GM12878 (cell line): ENCODE measurements around the gene HSD17B13. TPM values are rescaled to one million over a fixed set of nuclear protein-coding genes. Genes with fewer than 3 reads are reported as not detected.

ENCODE experiments used
- ATAC-seq: fragments of 200-7000 bp; cut with Tn5 transposase; 3 replicates; pipeline ENCODE4 v1.9.1; 2020; ENCODE audit warnings: mild to moderate bottlenecking, moderate library complexity
- BruUV-seq: library from RNA; stranded (reverse); fragments of 400-500 nt; replicated peaks from 2 replicates; lab custom pipeline; 2021; lab: Mats Ljungman, UMichigan
- CTCF ChIA-PET: fragments of 300-600 bp; sonication (Branson Sonifier 250); formaldehyde crosslinking; extraction: SDS; loops from one replicate; lab custom pipeline; 2021; ENCODE audit warnings: inconsistent platforms; lab: Yijun Ruan, JAX
- POLR2A ChIA-PET: fragments of 350-600 bp; formaldehyde crosslinking; extraction: SDS; loops from one replicate; lab custom pipeline; 2021; ENCODE audit warnings: inconsistent platforms; lab: Charles Lee
- RAD21 ChIA-PET: fragments of 300-600 bp; sonication (Branson Sonifier 250); formaldehyde crosslinking; loops from one replicate; lab custom pipeline; 2023; ENCODE audit warnings: antibody characterized with exemption; ENCODE audit not compliant: unreplicated experiment; lab: Charles Lee
- SMC1A ChIA-PET: fragments of 300-600 bp; sonication (Branson Sonifier 250); formaldehyde crosslinking; loops from one replicate; lab custom pipeline; 2023; ENCODE audit not compliant: unreplicated experiment, uncharacterized antibody; lab: Charles Lee
- DNase-seq: peaks from one replicate; pipeline ENCODE4 v3.0.0-alpha.2; 2011; ENCODE audit warnings: low read depth, low spot score
- FAIRE-seq: peaks from 3 replicates; lab custom pipeline; 2011; peaks lifted over from hg19 to GRCh38; lab: Jason Lieb, UNC
- H2AFZ ChIP-seq: 2 replicates; pipeline ENCODE4 v1.6.0; 2011; ENCODE audit warnings: low read depth, low read length, control low read depth; ENCODE audit not compliant: control insufficient read depth
- H3K27ac ChIP-seq: 2 replicates; pipeline ENCODE4 v1.5.1; 2011; ENCODE audit warnings: control low read depth; ENCODE audit not compliant: control insufficient read depth, insufficient read depth
- H3K27me3 ChIP-seq, 2 experiments: replicated peaks in 1 of 2; 2 replicates each; pipeline versions ENCODE4 v1.6.0 to v1.6.1; 2011; ENCODE audit warnings: low read length in 1 of 2; ENCODE audit not compliant: control insufficient read depth in 2 of 2, insufficient read depth in 2 of 2
- H3K36me3 ChIP-seq, 2 experiments: 2 replicates each; pipeline ENCODE4 v1.5.1; 2011; ENCODE audit warnings: low read length in 1 of 2; ENCODE audit not compliant: control insufficient read depth in 2 of 2, insufficient read depth in 2 of 2
- H3K4me1 ChIP-seq: 2 replicates; pipeline ENCODE4 v1.6.1; 2011; ENCODE audit warnings: mild to moderate bottlenecking, low read length, moderate library complexity, mixed read lengths; ENCODE audit not compliant: control insufficient read depth, insufficient read depth
- H3K4me2 ChIP-seq: 2 replicates; pipeline ENCODE4 v1.6.0; 2011; ENCODE audit warnings: control low read depth; ENCODE audit not compliant: control insufficient read depth, insufficient read depth
- H3K4me3 ChIP-seq: fragments of 200-600 bp; sonication (generic); 2 replicates; pipeline ENCODE4 v1.5.1; 2016
- H3K79me2 ChIP-seq: 2 replicates; pipeline ENCODE4 v1.6.0; 2011; ENCODE audit warnings: low read length; ENCODE audit not compliant: control insufficient read depth, insufficient read depth
- H3K9ac ChIP-seq: 2 replicates; pipeline ENCODE4 v1.8.0; 2011; ENCODE audit warnings: low read length, control low read depth, mixed read lengths; ENCODE audit not compliant: control insufficient read depth, insufficient read depth
- H3K9me3 ChIP-seq: replicated peaks from 3 replicates; pipeline ENCODE4 v1.5.1; 2011; ENCODE audit warnings: mild to moderate bottlenecking, low read length; ENCODE audit not compliant: control insufficient read depth, insufficient read depth
- H4K20me1 ChIP-seq: 2 replicates; pipeline ENCODE4 v1.6.0; 2011; ENCODE audit not compliant: control insufficient read depth, insufficient read depth
- CHD1 ChIP-seq: IDR thresholded peaks from 2 replicates; pipeline ENCODE4 v1.6.1; 2012; ENCODE audit warnings: low read depth, low read length, improper control_type of control experiment
- EP300 ChIP-seq, 2 experiments: fragments of 150-350 bp in 1 of 2; IDR thresholded peaks; 2 replicates each; pipeline ENCODE4 v1.6.1; 2011 to 2012; ENCODE audit warnings: low read depth in 2 of 2, low read length in 2 of 2, borderline replicate concordance in 1 of 2, improper control_type of control experiment in 1 of 2, inconsistent platforms in 1 of 2; ENCODE audit not compliant: control insufficient read depth in 1 of 2
- FOXM1 ChIP-seq: IDR thresholded peaks from 2 replicates; pipeline ENCODE4 v1.6.1; 2012; ENCODE audit warnings: low read depth, mild to moderate bottlenecking, inconsistent platforms, low read length, moderate library complexity
- HCFC1 ChIP-seq: fragments of 150-350 bp; IDR thresholded peaks from 2 replicates; pipeline ENCODE4 v1.6.1; 2014; ENCODE audit warnings: low read length
- NBN ChIP-seq: fragments of 450-650 bp; IDR thresholded peaks from 2 replicates; pipeline ENCODE4 v1.6.1; 2016
- RFX5 ChIP-seq: IDR thresholded peaks from 2 replicates; pipeline ENCODE4 v1.6.1; 2011; ENCODE audit warnings: low read depth, low read length, improper control_type of control experiment
- SRF ChIP-seq, 2 experiments: IDR thresholded peaks; 2 replicates each; pipeline ENCODE4 v1.6.1; 2011; ENCODE audit warnings: low read depth in 2 of 2, low read length in 2 of 2, mild to moderate bottlenecking in 1 of 2, moderate library complexity in 1 of 2
- TCF12 ChIP-seq: IDR thresholded peaks from 2 replicates; pipeline ENCODE4 v1.6.1; 2011; ENCODE audit warnings: low read depth, mild to moderate bottlenecking, low read length
- WGBS: methylation state at CpG from one replicate; pipeline ENCODE4 v1.1.6; 2016; ENCODE audit warnings: low lambda C conversion rate; ENCODE audit not compliant: insufficient replicate concordance, insufficient coverage; ENCODE audit errors: missing lambda C conversion rate; 5-methylcytosine and 5-hydroxymethylcytosine counted together
- in situ Hi-C: fragments of 300-500 bp; cut with MboI; formaldehyde crosslinking; loops from 9 replicates; pipeline ENCODE4 v1.14.3; 2018; ENCODE audit warnings: mixed read lengths
- intact Hi-C: fragments of 100-400 bp; cut with micrococcal nuclease; formaldehyde crosslinking; loops from one replicate; pipeline ENCODE4 v1.14.2; 2022; ENCODE audit not compliant: unreplicated experiment
- polyA plus RNA-seq, 11 experiments: library from polyadenylated mRNA; depleted of rRNA in 4 of 11; unstranded in 6 of 11; stranded (reverse) in 5 of 11; fragments of >200 nt; fragmentation: Nextera tagmentation in 4 of 11; fragmentation: Illumina TruSeq in 1 of 11; extraction: Ambion mirVana in 4 of 11; extraction: Trizol in 1 of 11; gene quantifications; 1 replicate in 1 of 11; 2 replicates in 10 of 11; pipeline versions ENCODE4 v1.2.1 to v1.2.3, GENCODE V29; 2011 to 2016; ENCODE audit warnings: inconsistent platforms in 2 of 11, missing spikeins in 2 of 11, low read depth in 1 of 11
- total RNA-seq, 4 experiments: library from RNA; depleted of rRNA in 3 of 4; stranded (reverse); fragments of >200 nt in 3 of 4; fragmentation: Illumina TruSeq in 1 of 4; extraction: Trizol in 1 of 4; gene quantifications; 2 replicates each; pipeline versions ENCODE4 v1.2.1 to v1.2.3, GENCODE V29; 2013 to 2021
- TF ChIP-seq, protein P1 (sequence below): IDR thresholded peaks from 2 replicates; pipeline ENCODE4 v1.6.1; 2012; ENCODE audit warnings: low read depth, low read length, improper control_type of control experiment
- TF ChIP-seq, protein P2 (sequence below): fragments of 450-650 bp; IDR thresholded peaks from 2 replicates; pipeline ENCODE4 v1.6.1; 2017; ENCODE audit warnings: mild to moderate bottlenecking
- TF ChIP-seq, protein P3 (sequence below): fragments of 450-650 bp; IDR thresholded peaks from 2 replicates; pipeline ENCODE4 v1.6.1; 2017; ENCODE audit warnings: mild to moderate bottlenecking, low read depth, inconsistent platforms; ENCODE audit not compliant: poor library complexity, severe bottlenecking
- TF ChIP-seq, protein P4 (sequence below): IDR thresholded peaks from 2 replicates; pipeline ENCODE4 v1.6.1; 2011; ENCODE audit warnings: borderline replicate concordance, low read depth, mild to moderate bottlenecking, moderate library complexity, mixed read lengths, low read length; ENCODE audit not compliant: insufficient read depth; ENCODE audit errors: extremely low read length

HSD17B13 gene
- total and polyA plus RNA-seq, 10 of the 15 experiments (the other 5 are each of a cell fraction or from before 2014, with no cell fraction given), result 0.03 to 0.09 (median 0.04) TPM; not detected in 4

DNA sequence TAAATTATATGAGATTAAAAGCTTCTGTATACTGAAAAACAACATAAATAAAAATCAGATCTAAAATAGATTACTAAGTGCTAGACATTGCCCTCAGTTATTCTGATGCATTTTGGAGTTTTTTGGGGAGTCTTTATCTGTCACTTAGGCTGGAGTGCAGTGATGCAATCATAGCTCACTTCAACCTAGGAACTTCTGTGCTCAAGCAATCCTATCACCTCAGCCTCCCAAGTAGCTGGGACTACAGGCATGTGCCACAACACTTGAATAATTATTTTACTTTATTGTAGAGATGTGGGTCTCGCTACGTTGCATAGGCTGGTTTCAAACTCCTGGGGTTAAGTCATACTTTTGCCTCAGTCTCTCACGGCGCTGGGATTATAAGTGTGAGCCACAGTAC lies 36.6 kb upstream of the HSD17B13 start:
- DNase-seq (no peak), FAIRE-seq (no peak), ATAC-seq (no peak)
- H3K36me3 ChIP-seq, result 0 out of 4 replicates have a peak, but pooled peaks cover 0 to 3% of the 10 kb centered on the region in 2 experiments
- ChIA-PET SMC1A (interaction anchor here (0.6 to 1.4 kb wide), 2 partner anchors 31 to 185 kb away, joined by 3 read pairs; partner anchors contain the start of gene HSD17B11), RAD21 (interaction anchor here (0.6 kb wide), 1 partner anchor 674 kb away, joined by 5 read pairs; no protein-coding TSS in a partner anchor), CTCF (interaction anchor here (1.2 to 1.7 kb wide), 4 partner anchors 13 to 490 kb away, joined by 3 to 4 read pairs (median 4); no protein-coding TSS in a partner anchor), POLR2A (no interaction called here)
- no peaks in the 10 kb centered on the region for H3K27me3 ChIP-seq
- H3K4me3 ChIP-seq, result no peak overlapping the region
- in situ Hi-C loops (loop anchor here (5.0 kb wide), 1 partner anchor 488 kb away; no protein-coding TSS in a partner anchor), intact Hi-C loops (loop anchor here (5.0 kb wide), 1 partner anchor 478 kb away; no protein-coding TSS in a partner anchor)
- no peaks in the 10 kb centered on the region for H4K20me1 ChIP-seq
- H3K79me2 ChIP-seq, result no peaks in the 10 kb centered on the region
- no peak overlapping the region for H3K9ac ChIP-seq
- 98% methylated on average over 4 of the region's 4 CpGs for WGBS
- no peaks in the 10 kb centered on the region for H3K4me1 ChIP-seq
- no peak overlapping the region for H3K4me2 ChIP-seq
- no peak overlapping the region for H2AFZ ChIP-seq
- no TSS peak for BruUV-seq
- H3K9me3 ChIP-seq, result no peaks in the 10 kb centered on the region
- no peak overlapping the region for H3K27ac ChIP-seq
- no peak for TF ChIP-seq SRF (IDR thresholded peaks at IDR 0.05; ENCODE audit: low read depth in 2 of 2, low read length in 2 of 2)
- TF ChIP-seq, protein P1, sequence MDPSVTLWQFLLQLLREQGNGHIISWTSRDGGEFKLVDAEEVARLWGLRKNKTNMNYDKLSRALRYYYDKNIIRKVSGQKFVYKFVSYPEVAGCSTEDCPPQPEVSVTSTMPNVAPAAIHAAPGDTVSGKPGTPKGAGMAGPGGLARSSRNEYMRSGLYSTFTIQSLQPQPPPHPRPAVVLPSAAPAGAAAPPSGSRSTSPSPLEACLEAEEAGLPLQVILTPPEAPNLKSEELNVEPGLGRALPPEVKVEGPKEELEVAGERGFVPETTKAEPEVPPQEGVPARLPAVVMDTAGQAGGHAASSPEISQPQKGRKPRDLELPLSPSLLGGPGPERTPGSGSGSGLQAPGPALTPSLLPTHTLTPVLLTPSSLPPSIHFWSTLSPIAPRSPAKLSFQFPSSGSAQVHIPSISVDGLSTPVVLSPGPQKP, result no peak
- TF ChIP-seq TCF12, result no peak
- no peak for TF ChIP-seq HCFC1
- no peak for TF ChIP-seq NBN
- no peak for TF ChIP-seq FOXM1
- TF ChIP-seq, protein P2, sequence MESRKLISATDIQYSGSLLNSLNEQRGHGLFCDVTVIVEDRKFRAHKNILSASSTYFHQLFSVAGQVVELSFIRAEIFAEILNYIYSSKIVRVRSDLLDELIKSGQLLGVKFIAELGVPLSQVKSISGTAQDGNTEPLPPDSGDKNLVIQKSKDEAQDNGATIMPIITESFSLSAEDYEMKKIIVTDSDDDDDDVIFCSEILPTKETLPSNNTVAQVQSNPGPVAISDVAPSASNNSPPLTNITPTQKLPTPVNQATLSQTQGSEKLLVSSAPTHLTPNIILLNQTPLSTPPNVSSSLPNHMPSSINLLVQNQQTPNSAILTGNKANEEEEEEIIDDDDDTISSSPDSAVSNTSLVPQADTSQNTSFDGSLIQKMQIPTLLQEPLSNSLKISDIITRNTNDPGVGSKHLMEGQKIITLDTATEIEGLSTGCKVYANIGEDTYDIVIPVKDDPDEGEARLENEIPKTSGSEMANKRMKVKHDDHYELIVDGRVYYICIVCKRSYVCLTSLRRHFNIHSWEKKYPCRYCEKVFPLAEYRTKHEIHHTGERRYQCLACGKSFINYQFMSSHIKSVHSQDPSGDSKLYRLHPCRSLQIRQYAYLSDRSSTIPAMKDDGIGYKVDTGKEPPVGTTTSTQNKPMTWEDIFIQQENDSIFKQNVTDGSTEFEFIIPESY, result no peak
- TF ChIP-seq, protein P3, sequence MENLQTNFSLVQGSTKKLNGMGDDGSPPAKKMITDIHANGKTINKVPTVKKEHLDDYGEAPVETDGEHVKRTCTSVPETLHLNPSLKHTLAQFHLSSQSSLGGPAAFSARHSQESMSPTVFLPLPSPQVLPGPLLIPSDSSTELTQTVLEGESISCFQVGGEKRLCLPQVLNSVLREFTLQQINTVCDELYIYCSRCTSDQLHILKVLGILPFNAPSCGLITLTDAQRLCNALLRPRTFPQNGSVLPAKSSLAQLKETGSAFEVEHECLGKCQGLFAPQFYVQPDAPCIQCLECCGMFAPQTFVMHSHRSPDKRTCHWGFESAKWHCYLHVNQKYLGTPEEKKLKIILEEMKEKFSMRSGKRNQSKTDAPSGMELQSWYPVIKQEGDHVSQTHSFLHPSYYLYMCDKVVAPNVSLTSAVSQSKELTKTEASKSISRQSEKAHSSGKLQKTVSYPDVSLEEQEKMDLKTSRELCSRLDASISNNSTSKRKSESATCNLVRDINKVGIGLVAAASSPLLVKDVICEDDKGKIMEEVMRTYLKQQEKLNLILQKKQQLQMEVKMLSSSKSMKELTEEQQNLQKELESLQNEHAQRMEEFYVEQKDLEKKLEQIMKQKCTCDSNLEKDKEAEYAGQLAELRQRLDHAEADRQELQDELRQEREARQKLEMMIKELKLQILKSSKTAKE, result no peak
- TF ChIP-seq EP300 (IDR thresholded peaks at IDR 0.05; ENCODE audit: borderline replicate concordance in 1 of 2, control insufficient read depth in 1 of 2, low read depth in 2 of 2, low read length in 2 of 2), result no peak
- no peak for TF ChIP-seq CHD1
- TF ChIP-seq, protein P4, sequence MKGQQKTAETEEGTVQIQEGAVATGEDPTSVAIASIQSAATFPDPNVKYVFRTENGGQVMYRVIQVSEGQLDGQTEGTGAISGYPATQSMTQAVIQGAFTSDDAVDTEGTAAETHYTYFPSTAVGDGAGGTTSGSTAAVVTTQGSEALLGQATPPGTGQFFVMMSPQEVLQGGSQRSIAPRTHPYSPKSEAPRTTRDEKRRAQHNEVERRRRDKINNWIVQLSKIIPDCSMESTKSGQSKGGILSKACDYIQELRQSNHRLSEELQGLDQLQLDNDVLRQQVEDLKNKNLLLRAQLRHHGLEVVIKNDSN, result no peak
- no peak for TF ChIP-seq RFX5
